Testis (tissue), 3 donors: ENCODE results near the gene CARMIL1. TPM values are rescaled to one million over a fixed set of nuclear protein-coding genes. Genes with fewer than 3 reads are reported as not detected.

Experiments
- DNase-seq: peaks from one replicate; pipeline ENCODE4 v3.0.0-alpha.2; 2019
- H3K27ac ChIP-seq, 2 donors: fragments of 200-600 bp; sonication (generic); one replicate each; pipeline ENCODE4 v1.5.1; 2019
- H3K27me3 ChIP-seq: fragments of 200-600 bp; sonication (generic); one replicate; pipeline ENCODE4 v1.5.1; 2019
- H3K36me3 ChIP-seq: fragments of 200-600 bp; sonication (generic); one replicate; pipeline ENCODE4 v1.5.1; 2017; ENCODE audit warnings: low read depth; ENCODE audit errors: missing control alignments
- H3K4me1 ChIP-seq: fragments of 200-600 bp; sonication (generic); one replicate; pipeline ENCODE4 v1.5.1; 2019
- H3K4me3 ChIP-seq, 2 donors: fragments of 200-600 bp; sonication (generic); one replicate each; pipeline ENCODE4 v1.5.1; 2017 to 2019
- H3K9me3 ChIP-seq: fragments of 200-600 bp; sonication (generic); one replicate; pipeline ENCODE4 v1.5.1; 2017
- CTCF ChIP-seq, 3 experiments: fragments of 450-650 bp in 2 of 3; fragments of 200-600 bp in 1 of 3; sonication (generic) in 1 of 3; IDR thresholded peaks; one replicate each; pipeline ENCODE4 v1.5.1; 2016 to 2019; ENCODE audit warnings: antibody characterized with exemption in 3 of 3, mild to moderate bottlenecking in 2 of 3, moderate library complexity in 1 of 3
- POLR2A ChIP-seq: fragments of 450-650 bp; IDR thresholded peaks from one replicate; pipeline ENCODE4 v1.6.1; 2017; ENCODE audit warnings: antibody characterized with exemption, mild to moderate bottlenecking, moderate library complexity
- WGBS, 2 donors: methylation state at CpG; one replicate each; pipeline ENCODE4 v1.1.5; 2018; 5-methylcytosine and 5-hydroxymethylcytosine counted together
- intact Hi-C: fragments of 100-400 bp; cut with DNase I; formaldehyde crosslinking; loops from one replicate; pipeline ENCODE4 v1.15.1; 2023; ENCODE audit warnings: low total_unique reads
- polyA plus RNA-seq: library from polyadenylated mRNA; stranded (reverse); fragments of 350-450 nt; fragmentation: Illumina TruSeq; extraction: RNeasy Lipid Tissue Mini Kit (QIAGEN cat#74804); gene quantifications from one replicate; pipeline ENCODE4 v1.2.3, GENCODE V29; 2014; ENCODE audit warnings: low read depth, low replicate concordance; ENCODE audit not compliant: insufficient read depth
- total RNA-seq, 2 donors: library from RNA; depleted of rRNA; stranded (reverse); fragments of >200 nt; gene quantifications; one replicate each; pipeline ENCODE4 v1.2.3, GENCODE V29; 2016

CARMIL1 gene
- total and polyA plus RNA-seq, 3 donors from 2014 or later: 39.4 to 120 (median 108) TPM

GRCh38 chr6:25332655-25333071, 53.5 kb downstream of the CARMIL1 start:
- Histone ChIP-seq H3K36me3 (no peaks in the 10 kb centered on the region), H3K4me3 (no peak overlapping the region), H3K9me3 (no peaks in the 10 kb centered on the region), H3K4me1 (peaks cover 39% of the 10 kb centered on the region), H3K27me3 (no peaks in the 10 kb centered on the region), H3K27ac (peak overlapping the region in 1 of 2 donors; percentile 17)
- no peak for DNase-seq
- 28 to 54% methylated on average over 5 of the region's 5 CpGs for WGBS, 2 donors
- TF ChIP-seq CTCF (IDR thresholded peaks at IDR 0.05): no peak
- TF ChIP-seq POLR2A: no peak
- intact Hi-C loops: no loop called here

- Histone ChIP-seq H3K4me3 (no peak overlapping the region), H3K9me3 (no peaks in the 10 kb centered on the region), H3K27me3 (no peaks in the 10 kb centered on the region), H3K27ac (no peak overlapping the region), H3K36me3 (no peaks in the 10 kb centered on the region), H3K4me1 (peaks cover 32% of the 10 kb centered on the region)
- TF ChIP-seq CTCF (IDR thresholded peaks at IDR 0.05) (no peak), POLR2A (no peak)
- no peak for DNase-seq
- intact Hi-C loops: no loop called here
- 84 to 93% methylated on average over 3 of the region's 3 CpGs for WGBS, 2 donors
Measured at GRCh38 chr6:25333471-25333870, 54.3 kb downstream of the CARMIL1 start.

GRCh38 chr6:25334793-25335192, 55.6 kb downstream of the CARMIL1 start:
- 55 to 84% methylated on average over 4 of the region's 4 CpGs for WGBS, 2 donors
- intact Hi-C loops: no loop called here
- no peak overlapping the region for H3K4me3 ChIP-seq
- no peaks in the 10 kb centered on the region for H3K27me3 ChIP-seq
- H3K27ac ChIP-seq: no peak overlapping the region
- H3K4me1 ChIP-seq: peaks cover 31% of the 10 kb centered on the region
- no peak for DNase-seq
- H3K9me3 ChIP-seq: no peaks in the 10 kb centered on the region
- TF ChIP-seq POLR2A: no peak
- no peaks in the 10 kb centered on the region for H3K36me3 ChIP-seq

- H3K9me3 ChIP-seq: no peaks in the 10 kb centered on the region
- WGBS, 2 donors: 93% methylated on average over 2 of the region's 2 CpGs
Measured at GRCh38 chr6:25336996-25337395, 57.8 kb downstream of the CARMIL1 start.

GRCh38 chr6:25337431-25337830, 58.3 kb downstream of the CARMIL1 start:
- H3K36me3 ChIP-seq: no peaks in the 10 kb centered on the region
- 77 to 82% methylated on average over 4 of the region's 4 CpGs for WGBS, 2 donors
- TF ChIP-seq POLR2A: no peak
- no peak for TF ChIP-seq CTCF (IDR thresholded peaks at IDR 0.05)
- H3K9me3 ChIP-seq: no peaks in the 10 kb centered on the region
- no peak for DNase-seq
- peaks cover 19% of the 10 kb centered on the region for H3K4me1 ChIP-seq
- no peak overlapping the region for H3K27ac ChIP-seq
- intact Hi-C loops: no loop called here
- H3K4me3 ChIP-seq: no peak overlapping the region
- H3K27me3 ChIP-seq: no peaks in the 10 kb centered on the region

More at GRCh38 chr6:25336996-25337395, 57.8 kb downstream of the CARMIL1 start:
- no peak for DNase-seq
- H3K27ac ChIP-seq: no peak overlapping the region
- H3K4me3 ChIP-seq: no peak overlapping the region
- H3K4me1 ChIP-seq: peaks cover 22% of the 10 kb centered on the region
- intact Hi-C loops: no loop called here
- no peaks in the 10 kb centered on the region for H3K27me3 ChIP-seq
- TF ChIP-seq POLR2A (no peak), CTCF (IDR thresholded peaks at IDR 0.05) (no peak)
- no peaks in the 10 kb centered on the region for H3K36me3 ChIP-seq
